Gastrocnemius medialis (tissue), 4 donors: ENCODE measurements around the gene ADAMTSL5. TPM values are rescaled to one million over a fixed set of nuclear protein-coding genes. Genes with fewer than 3 reads are reported as not detected.

Experiments
- ATAC-seq, 2 donors: fragments of 150-250 bp; one replicate each; pipeline ENCODE4 v1.9.1; 2016
- DNase-seq, 2 donors: peaks; one replicate each; pipeline ENCODE4 v3.0.0-alpha.2; 2019
- H3K27ac ChIP-seq, 4 donors: fragments of 200-600 bp; sonication (generic); 1 replicate in 1 of 4; 2 replicates in 3 of 4; pipeline ENCODE4 v1.5.1; 2016 to 2018; ENCODE audit warnings: mild to moderate bottlenecking in 2 of 4, moderate library complexity in 1 of 4
- H3K27me3 ChIP-seq, 3 donors: fragments of 200-600 bp; sonication (generic) in 2 of 3; 1 replicate in 1 of 3; 2 replicates in 2 of 3; pipeline versions ENCODE4 v1.5.1 to v1.6.0; 2016 to 2019; ENCODE audit warnings: mild to moderate bottlenecking in 1 of 3, moderate library complexity in 1 of 3
- H3K36me3 ChIP-seq, 2 donors: fragments of 200-600 bp; sonication (generic) in 1 of 2; one replicate each; pipeline ENCODE4 v1.5.1; 2017 to 2018
- H3K4me1 ChIP-seq, 2 donors: fragments of 200-600 bp; sonication (generic) in 1 of 2; one replicate each; pipeline ENCODE4 v1.5.1; 2016 to 2017; ENCODE audit warnings: mild to moderate bottlenecking in 2 of 2
- H3K4me3 ChIP-seq, 4 donors: fragments of 200-600 bp; sonication (generic) in 3 of 4; 1 replicate in 1 of 4; 2 replicates in 3 of 4; pipeline ENCODE4 v1.5.1; 2016 to 2019; ENCODE audit warnings: mild to moderate bottlenecking in 2 of 4
- H3K9me3 ChIP-seq, 3 donors: fragments of 200-600 bp; sonication (generic) in 2 of 3; 1 replicate in 1 of 3; 2 replicates in 2 of 3; pipeline ENCODE4 v1.5.1; 2016 to 2019
- POLR2A ChIP-seq, 2 donors: fragments of 450-650 bp; IDR thresholded peaks; one replicate each; pipeline ENCODE4 v1.6.1; 2017; ENCODE audit warnings: antibody characterized with exemption in 2 of 2, mild to moderate bottlenecking in 2 of 2, moderate library complexity in 2 of 2
- in situ Hi-C, 4 donors: fragments of 200-750 bp; cut with MboI; loops; one replicate each; pipeline versions ENCODE4 v1.15.0 to v1.8.0; 2017; ENCODE audit warnings: low sequenced_read_pairs in 4 of 4
- intact Hi-C: fragments of 100-400 bp; cut with DNase I; formaldehyde crosslinking; loops from one replicate; pipeline ENCODE4 v1.15.1; 2023; ENCODE audit warnings: low total_unique reads
- total RNA-seq, 4 donors: library from RNA; depleted of rRNA; stranded (reverse); fragments of >200 nt; gene quantifications; one replicate each; pipeline versions ENCODE4 v1.1.0 to v1.2.3, GENCODE V29; 2016
- TF ChIP-seq, protein P1 (sequence below), 5 experiments: fragments of 450-650 bp in 3 of 5; fragments of 200-600 bp in 2 of 5; sonication (generic) in 2 of 5; IDR thresholded peaks in 4 of 5; conservative IDR thresholded peaks in 1 of 5; 1 replicate in 4 of 5; 2 replicates in 1 of 5; pipeline ENCODE4 v1.5.1; 2016 to 2019; ENCODE audit warnings: antibody characterized with exemption in 5 of 5, mild to moderate bottlenecking in 3 of 5, moderate library complexity in 3 of 5

Gene ADAMTSL5
- total RNA-seq, 4 donors from 2014 or later = 0.41 to 6.5 (median 3.0) TPM

DNA sequence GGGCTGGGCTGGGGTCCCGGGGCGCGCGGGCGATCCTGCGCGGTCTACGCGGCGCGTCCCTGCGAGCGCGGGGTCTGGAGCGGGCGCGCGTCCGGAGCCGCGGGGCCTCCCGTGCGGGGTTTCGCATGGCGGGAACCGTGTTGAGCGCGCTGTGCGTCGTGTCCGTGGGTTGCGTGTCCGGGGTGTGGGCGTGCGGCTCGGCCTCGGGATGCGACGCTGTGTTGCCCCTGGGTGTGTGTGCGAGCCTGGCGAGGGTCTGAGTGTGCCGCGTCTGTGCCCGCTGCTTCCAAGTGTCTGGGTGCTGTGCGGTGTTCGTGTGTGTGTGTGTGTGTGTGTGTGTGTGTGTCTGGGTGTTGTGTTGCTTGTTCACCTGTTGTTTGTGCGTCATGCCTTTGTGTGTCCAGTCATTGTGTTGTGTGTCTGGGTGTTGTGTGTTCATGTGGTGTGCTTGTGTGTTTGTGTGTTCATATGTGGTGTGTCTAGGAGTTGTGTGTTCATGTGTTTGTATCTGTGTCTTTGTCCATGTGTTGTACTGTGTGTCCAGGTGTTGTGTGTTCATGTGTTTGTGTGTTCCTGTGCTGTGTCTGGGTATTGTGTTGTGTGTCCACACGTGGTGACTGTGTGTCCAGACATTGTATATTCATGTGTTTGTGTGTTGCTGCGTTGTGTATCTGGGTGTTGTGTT lies 11.6 kb upstream of the ADAMTSL5 start:
- H3K4me3 ChIP-seq = peak overlapping the region in 1 of 4 donors; percentile 8
- intact Hi-C loops = no loop called here
- H3K9me3 ChIP-seq = no peaks in the 10 kb centered on the region
- H3K27me3 ChIP-seq = peaks cover 34 to 46% (median 38%) of the 10 kb centered on the region in 3 donors
- ATAC-seq = no peak
- H3K36me3 ChIP-seq = no peaks in the 10 kb centered on the region
- H3K27ac ChIP-seq = no peak overlapping the region
- TF ChIP-seq, protein P1, sequence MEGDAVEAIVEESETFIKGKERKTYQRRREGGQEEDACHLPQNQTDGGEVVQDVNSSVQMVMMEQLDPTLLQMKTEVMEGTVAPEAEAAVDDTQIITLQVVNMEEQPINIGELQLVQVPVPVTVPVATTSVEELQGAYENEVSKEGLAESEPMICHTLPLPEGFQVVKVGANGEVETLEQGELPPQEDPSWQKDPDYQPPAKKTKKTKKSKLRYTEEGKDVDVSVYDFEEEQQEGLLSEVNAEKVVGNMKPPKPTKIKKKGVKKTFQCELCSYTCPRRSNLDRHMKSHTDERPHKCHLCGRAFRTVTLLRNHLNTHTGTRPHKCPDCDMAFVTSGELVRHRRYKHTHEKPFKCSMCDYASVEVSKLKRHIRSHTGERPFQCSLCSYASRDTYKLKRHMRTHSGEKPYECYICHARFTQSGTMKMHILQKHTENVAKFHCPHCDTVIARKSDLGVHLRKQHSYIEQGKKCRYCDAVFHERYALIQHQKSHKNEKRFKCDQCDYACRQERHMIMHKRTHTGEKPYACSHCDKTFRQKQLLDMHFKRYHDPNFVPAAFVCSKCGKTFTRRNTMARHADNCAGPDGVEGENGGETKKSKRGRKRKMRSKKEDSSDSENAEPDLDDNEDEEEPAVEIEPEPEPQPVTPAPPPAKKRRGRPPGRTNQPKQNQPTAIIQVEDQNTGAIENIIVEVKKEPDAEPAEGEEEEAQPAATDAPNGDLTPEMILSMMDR (IDR thresholded peaks at IDR 0.05 in 4 of 5, conservative IDR thresholded peaks at IDR 0.05 in 1 of 5) = no peak
- no peak for TF ChIP-seq POLR2A (IDR thresholded peaks at IDR 0.05)
- in situ Hi-C loops = no loop called here
- no peaks in the 10 kb centered on the region for H3K4me1 ChIP-seq
- no peak for DNase-seq

DNA sequence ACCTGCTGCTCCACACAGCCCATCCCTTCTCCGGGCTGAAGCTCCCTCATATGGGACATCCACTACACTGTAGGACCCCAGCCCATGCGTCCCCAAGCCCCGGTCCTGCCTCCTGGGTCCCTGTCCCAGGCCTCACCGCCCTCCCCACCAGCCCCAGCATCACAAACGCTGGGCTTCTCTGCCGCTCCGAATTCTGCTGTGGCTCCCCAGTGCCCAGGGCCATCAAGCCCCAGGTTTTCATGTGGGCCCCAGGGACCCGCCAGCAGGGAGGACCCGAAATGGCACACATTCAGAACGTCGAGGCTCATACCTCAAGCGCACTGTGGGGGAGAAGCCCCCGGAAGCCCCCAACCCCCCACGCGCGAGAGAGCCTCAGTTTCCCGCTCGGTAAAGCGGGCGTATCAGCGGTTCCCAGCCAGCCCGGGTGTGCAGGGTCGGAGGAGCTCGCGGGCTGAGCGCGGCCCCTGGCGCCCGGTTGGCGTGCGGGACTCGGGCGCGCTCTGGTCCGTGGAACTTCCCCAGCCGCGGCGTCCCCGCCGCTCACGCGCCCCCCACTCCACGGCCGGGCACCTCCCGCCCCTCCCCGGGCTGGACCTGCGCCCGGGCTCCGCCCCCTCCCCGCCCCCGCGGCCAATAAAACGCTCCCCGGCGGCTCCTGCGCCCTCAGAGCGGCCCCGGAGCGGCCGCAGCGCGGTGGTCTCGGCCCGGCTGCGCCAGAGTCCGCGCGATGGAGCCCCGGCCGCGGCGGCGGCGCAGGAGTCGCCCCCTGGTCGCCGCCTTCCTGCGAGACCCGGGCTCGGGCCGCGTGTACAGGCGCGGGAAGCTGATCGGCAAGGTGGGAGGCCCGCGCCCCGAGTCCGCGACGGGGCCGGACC lies 10.8 kb upstream of the ADAMTSL5 start, which contains the start of gene PLK5:
Gene PLK5, plus strand, starts transcription at position 666 of the 875 bp plus-strand sequence. CDS start 2,920 bp downstream, outside the sequence.
- no peak for ATAC-seq
- intact Hi-C loops = no loop called here
- Histone ChIP-seq H3K27me3 (peaks cover 28 to 39% (median 33%) of the 10 kb centered on the region in 3 donors), H3K9me3 (no peaks in the 10 kb centered on the region), H3K4me3 (peak within 1 kb of the TSS in 1 of 4 donors; percentile 8), H3K36me3 (no peaks in the 10 kb centered on the region), H3K27ac (no peak within 1 kb of the TSS), H3K4me1 (no peaks in the 10 kb centered on the region)
- DNase-seq = no peak
- TF ChIP-seq POLR2A (IDR thresholded peaks at IDR 0.05) = no peak
- TF ChIP-seq, protein P1 (IDR thresholded peaks at IDR 0.05 in 4 of 5, conservative IDR thresholded peaks at IDR 0.05 in 1 of 5) = no peak
- in situ Hi-C loops = no loop called here

DNA sequence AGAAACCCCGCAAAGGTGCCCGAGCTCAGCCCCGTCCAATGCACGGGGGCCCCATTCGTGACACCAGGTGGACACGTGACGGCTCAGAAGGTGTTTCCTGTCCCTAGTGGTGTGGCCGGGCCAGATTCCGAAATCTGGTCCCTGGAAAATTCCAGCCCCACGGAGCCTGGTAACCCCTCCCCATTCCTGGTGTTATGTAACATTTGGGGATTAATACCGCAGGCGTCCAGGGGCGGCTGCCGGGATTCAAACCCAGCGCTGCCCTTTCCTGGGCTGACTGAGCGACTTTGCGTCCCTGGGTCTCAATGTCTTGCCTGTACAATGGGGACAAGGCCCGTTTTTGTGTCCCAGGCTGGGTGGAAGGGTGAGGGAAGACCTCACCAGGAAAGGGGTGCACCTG lies 10.0 kb upstream of the ADAMTSL5 start:
- intact Hi-C loops (no loop called here), in situ Hi-C loops (no loop called here)
- Histone ChIP-seq H3K36me3 (no peaks in the 10 kb centered on the region), H3K4me3 (no peak overlapping the region), H3K9me3 (no peaks in the 10 kb centered on the region), H3K27me3 (peaks cover 27 to 37% (median 33%) of the 10 kb centered on the region in 3 donors), H3K27ac (no peak overlapping the region), H3K4me1 (no peaks in the 10 kb centered on the region)
- DNase-seq (no peak), ATAC-seq (no peak)
- TF ChIP-seq, protein P1 (IDR thresholded peaks at IDR 0.05 in 4 of 5, conservative IDR thresholded peaks at IDR 0.05 in 1 of 5) = no peak
- TF ChIP-seq POLR2A (IDR thresholded peaks at IDR 0.05) = no peak

DNA sequence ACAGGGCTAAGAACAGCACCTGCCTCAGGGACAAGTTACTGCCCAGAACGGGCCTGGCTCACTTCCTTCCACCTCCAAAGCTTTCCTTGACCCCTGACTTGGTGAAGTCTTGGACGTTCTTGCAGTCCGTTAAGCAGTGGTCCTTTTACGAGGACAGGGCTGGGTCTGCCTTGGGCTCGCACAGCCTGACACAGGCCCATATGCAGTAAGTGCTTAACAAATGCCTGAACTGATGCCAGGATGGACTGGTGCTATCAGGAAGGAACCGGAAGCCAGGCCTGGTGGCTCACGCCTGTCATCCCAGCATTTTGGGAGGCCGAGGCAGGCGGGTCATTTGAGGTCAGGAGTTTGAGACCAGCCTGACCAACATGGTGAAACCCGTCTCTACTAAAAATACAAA lies 9.2 kb upstream of the ADAMTSL5 start:
- ATAC-seq (no peak), DNase-seq (no peak)
- H3K4me3 ChIP-seq = no peak overlapping the region
- no peak overlapping the region for H3K27ac ChIP-seq
- peaks cover 26 to 34% (median 33%) of the 10 kb centered on the region in 3 donors for H3K27me3 ChIP-seq
- H3K9me3 ChIP-seq = no peaks in the 10 kb centered on the region
- no peaks in the 10 kb centered on the region for H3K4me1 ChIP-seq
- TF ChIP-seq POLR2A (IDR thresholded peaks at IDR 0.05) = no peak
- TF ChIP-seq, protein P1 (IDR thresholded peaks at IDR 0.05 in 4 of 5, conservative IDR thresholded peaks at IDR 0.05 in 1 of 5) = no peak
- intact Hi-C loops = no loop called here
- H3K36me3 ChIP-seq = no peaks in the 10 kb centered on the region
- in situ Hi-C loops = no loop called here
